NCI-H1092 (cell line): ENCODE results near the gene COPS4.
"Not testable (repeated sequence)": the region's sequence is repeated elsewhere in the genome, so short reads cannot be mapped to it uniquely, and the experiment has no call there.

ENCODE experiments used
- DNase-seq: peaks from one replicate; lab custom pipeline; 2025; lab: John Stamatoyannopoulos, UW

Gene COPS4

DNA sequence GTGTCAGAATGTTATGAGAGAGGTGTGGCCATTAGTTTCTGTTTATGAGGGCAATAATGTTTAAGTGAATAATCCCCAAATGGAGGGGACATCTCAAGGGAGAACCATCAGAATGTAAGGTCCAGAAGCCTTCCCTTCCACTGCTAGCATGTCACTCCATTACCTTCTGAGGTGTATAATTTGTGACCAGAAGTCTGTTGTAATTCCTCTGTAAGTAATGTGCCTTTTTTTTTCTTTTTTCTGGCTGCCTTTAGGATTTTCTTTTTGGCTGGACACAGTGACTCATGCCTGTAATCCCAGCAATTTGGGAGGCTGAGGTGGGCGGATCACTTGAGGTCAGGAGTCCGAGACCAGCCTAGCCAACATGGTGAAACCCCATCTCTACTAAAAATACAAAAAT lies 10.8 kb upstream of the COPS4 start:
- no peak for DNase-seq

DNA sequence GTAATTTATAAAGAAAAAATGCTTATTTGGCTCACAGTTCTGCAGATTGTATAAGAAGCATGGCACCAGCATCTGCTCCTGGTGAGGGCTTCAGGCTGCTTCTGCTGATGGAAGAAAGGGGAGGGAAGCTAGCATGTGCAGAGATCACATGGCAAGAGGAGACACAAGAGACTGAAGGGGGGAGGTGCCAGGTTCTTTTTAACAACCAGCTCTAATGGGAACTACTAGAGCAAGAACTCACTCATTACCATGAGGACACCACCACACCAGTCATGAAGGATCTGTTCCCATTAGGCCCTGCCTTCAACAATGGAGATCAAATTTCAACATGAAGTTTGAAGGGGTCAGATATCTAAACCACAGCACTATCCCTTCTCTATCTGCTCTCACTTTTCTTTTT lies 9.4 kb upstream of the COPS4 start:
- DNase-seq: no peak

DNA sequence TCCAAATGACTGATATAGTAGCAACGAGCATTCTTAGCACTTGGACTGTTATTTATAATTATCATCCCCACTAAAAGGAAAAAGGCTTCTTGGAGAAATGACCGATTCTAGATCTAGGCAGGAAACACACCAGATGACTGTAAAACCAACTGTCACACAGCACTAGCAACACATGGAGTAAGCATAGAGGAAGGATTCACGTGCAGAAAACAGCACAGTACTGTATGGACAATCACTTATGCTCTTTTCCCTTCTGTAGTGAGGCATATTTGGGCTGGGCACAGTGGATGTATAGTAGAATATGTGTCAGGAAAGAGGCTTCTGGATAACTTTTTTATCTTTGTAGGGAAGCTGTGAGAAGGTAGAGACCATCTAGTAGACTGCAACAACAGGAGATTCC lies 6.0 kb upstream of the COPS4 start:
- DNase-seq: no peak

DNA sequence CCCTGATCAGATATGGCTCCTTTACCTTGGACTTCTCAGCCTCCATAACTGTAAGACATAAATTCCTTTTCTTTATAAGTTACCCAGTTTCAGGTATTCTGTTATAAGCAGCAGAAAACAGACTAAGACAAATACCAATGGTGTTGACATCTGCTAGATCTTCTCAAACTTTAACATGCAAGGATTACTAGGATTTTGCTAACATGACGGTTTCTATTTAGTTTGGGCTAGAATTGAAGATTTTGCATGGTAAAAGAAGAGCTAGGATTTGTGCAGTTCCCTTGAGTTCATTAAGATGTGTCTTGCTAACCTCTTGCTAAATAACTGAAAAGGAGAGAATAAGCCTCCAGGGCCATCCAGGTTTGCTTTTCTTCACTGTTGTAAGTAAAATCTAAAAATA lies 5.3 kb upstream of the COPS4 start:
- DNase-seq: no peak

DNA sequence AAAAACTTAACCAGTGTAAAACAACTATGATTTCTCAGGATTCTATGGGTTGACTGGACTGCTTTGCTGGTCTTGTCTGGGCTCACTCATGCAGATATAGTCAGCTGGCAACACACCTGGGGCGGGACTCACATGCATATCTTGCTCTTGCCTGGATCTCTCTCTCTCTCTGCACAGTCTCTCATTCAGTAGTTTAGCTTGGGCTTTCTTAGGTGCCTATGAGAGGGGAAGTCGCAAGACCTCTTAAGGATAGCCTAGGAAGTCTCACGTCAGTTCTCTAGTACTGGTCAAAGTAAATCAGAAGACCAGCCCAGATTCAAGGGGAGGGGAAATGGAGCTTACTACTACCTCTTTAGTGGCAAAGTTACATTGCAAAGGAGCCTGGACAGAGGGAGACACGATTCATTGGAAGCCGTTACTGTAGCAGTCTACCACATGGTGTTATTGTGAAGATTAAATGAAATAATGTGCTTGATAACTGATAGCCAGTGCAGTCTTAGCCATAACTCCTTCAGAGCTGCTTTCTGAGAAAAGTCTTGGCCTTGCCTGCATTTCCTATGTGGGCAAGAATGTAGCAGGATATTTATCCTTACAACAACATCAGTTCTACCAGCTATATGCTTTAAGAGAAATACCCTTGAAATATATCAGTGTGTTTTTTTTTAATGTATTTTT lies 2.1 kb downstream of the COPS4 start:
- no peak for DNase-seq

DNA sequence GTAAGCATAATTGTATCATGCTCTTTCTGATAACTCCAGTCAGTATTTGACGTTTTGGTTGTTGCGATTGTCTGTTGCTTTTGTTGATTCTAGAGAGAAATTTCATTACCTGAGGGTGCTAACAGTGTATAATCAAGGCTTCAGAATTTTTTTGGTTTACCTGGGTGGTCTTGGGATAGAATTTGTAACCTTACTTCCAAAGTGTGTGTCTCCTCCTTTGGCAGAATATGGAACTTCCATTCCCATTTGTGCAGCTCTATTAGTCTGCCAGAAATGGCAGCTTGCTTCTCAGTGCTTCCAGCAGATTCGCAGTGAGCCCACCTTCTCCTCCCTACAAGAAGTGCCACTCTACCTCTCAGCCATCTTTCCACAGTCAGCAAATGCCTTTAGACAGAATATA lies 5.3 kb downstream of the COPS4 start:
- DNase-seq: no peak

DNA sequence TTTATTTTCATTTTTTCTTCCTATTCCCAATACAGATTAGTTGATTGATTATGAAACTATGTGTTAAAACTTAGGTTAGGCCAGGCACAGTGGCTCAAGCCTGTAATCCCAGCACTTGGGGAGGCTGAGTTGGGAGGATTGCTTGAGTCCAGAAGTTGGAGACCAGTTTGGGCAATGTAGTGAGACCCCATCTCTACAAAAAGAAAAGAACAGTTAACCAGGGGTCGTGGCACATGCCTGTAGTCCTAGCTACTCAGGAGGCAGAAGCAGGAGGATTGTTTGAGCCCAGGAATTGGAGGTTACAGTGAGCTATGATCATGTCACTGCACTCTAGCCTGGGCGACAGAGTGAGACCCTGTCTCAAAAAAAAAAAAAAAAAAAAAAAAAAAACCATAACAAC lies 8.2 kb downstream of the COPS4 start:
- DNase-seq: not testable (repeated sequence)

DNA sequence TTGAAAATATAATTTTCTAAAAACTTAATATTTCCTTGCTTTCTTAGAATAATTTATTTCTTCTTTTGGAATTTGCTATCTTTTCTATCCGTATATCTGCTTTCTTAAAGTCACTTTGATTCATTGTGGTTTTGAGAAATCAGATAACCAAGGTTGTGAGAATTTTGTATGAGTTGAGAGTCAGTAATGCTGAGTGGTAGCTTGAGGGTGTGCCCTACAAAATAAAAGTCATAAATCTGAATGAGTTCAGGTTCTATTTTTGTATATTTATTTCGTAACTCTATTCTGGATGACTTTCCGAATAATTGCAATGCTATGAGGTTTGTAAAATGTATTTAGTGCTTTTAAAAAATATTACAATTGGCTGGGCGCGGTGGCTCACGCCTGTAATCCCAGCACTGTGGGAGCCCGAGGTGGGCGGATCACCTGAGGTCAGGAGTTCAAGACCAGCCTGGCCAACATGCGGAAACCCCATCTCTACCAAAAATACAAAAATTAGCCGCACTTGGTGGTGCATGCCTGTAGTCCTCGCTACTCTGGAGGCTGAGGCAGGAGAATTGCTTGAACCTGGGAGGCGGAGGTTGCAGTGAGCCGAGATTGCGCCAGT lies 8.9 kb downstream of the COPS4 start:
- no peak for DNase-seq

DNA sequence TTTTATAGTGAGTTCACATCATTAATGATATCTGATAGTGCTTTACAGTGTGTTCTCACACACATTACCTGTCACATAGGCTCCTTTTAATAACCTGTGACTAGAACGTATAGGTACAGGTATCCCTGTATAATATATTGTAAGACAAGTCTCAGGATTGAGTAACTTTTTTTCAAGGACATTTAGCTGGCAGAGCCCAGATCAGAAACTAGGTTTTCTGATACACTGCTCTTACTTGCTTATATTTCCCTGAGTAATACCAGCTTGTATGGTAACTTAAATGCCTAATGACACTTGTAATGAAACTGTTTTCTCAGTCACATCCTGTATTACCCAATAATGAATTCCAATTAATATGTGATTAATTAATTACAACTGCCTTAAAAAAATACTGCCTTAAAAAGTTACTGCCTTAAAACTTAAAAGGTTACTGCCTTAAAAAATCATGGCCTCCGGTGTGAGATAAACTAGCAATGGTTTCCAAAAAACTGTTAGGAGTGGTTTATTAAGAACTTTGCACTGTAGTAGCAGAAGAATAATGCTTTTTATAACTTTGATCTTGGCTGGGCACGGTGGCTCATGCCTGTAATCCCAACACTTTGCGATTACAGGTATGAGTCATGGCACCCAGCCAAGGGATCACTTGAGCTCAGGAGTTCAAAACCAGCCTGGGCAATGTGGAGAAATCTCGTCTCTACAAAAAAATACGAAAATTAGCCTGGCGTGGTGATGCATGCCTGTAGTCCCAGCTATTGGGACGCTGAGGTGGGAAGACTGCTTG lies 11.9 kb downstream of the COPS4 start:
- DNase-seq: no peak

DNA sequence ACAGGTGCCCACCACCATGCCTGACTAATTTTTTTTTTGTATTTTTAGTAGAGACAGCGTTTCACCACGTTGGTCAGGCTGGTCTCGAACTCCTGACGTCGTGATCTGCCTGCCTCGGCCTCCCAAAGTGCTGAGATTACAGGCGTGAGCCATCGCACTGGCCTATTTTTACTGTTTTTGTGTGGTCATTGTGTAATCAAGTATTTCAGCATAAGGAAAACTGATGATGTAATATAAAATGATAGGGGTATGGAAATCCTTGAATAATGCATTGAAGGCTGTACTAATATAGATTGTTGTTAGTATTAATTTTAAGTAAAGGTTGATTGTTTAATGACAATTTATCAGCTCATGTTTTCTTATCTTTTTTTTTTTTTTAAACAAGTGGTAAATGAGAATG lies 13.8 kb downstream of the COPS4 start:
- not testable (repeated sequence) for DNase-seq

DNA sequence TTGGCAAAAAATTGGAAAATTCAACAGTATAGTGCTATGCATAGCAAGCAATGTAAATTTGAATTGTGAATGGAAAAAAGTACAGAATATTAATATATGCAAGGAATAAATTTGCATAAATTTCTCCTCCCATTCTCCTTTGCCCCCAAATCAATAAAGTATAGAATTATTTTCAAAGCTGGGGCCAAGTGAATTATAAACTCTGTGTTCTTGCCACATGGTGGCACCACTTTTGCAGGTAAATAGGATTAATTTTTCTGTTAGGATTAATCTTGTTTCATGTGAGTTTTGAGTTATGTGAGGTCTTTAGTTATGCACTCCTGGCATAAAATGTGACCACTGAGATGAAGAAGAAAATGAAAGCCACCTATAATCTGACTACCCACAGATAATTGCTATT lies 19.9 kb downstream of the COPS4 start:
- DNase-seq: no peak

DNA sequence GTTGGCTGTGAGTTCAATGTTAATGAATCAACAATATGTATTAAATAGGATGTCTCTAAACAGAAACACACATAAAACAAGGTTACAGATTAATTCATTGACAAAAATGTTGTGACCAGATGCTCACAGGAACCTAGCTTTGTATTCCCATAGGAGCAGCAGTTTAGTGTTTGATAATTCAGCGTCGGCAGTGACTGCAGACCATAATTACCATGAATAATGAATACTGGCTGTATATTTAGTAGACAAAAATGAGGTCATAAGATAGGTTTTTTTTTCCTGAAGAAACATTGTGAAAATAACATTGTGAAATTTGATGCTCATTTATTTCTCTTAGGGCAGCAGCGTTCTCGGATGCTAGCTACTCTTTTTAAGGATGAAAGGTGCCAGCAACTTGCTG lies 27.8 kb downstream of the COPS4 start:
- DNase-seq: no peak

DNA sequence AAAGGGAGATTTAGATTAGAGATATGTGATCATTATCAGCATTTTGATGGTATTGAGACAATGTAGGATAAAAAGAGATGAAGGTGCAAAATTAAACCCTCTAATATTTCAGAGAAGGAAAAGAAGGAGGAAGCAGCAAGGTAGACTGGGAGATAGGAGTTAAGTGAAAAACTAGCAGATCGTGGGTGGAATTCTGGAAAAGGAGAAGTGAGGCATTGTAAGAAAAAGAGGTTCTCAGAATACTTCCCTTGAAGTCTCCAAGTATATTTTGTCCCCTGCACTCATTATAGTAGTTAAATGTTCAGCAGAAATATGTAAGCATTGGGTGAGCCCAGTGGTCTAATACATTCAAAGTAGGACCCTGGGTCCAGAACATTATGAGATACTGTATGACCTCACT lies 30.3 kb downstream of the COPS4 start:
- DNase-seq: no peak

DNA sequence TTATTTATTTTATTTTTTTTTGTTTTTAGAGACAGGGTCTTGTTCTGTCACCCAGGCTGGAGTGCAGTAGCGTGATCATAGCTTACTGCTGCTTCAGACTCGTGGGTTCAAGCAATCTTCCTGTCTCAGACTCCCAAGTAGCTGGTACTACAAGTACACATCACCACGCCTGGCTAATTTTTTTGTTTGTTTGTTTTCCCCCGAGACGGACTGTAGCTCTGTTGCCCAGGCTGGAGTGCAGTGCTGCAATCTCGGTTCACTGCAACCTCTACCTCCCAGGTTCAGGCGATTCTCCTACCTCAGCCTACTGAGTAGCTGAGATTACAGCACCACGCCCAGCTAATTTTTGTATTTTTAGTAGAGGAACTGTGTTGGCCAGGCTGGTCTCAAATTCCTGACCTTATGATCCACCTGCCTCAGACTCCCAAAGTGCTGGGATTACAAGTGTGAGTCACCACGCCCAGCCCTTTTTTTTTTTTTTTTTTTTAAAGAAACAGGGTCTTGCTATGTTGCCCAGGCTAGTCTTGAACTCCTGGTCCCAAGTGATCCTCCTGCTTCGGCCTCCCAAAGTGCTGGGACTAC lies 32.2 kb downstream of the COPS4 start:
- no peak for DNase-seq

DNA sequence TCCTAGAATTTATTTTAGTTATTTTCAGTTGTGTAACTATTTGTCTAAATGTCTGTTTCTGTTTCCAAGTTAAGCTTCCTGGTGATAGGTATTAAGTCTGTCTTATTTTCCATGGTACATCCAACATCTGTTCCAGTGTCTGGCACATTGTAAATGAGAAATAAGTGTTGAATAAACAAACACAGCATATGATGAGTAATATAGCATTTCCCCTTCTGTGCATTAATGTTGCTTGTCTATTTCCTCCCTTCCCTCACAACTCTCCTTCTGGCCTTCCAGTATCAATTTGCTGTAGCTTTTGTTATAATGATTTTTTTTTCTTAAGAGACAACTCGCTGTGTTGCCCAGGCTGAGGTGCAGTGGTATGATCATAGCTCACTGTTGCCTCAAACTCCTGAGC lies 36.1 kb downstream of the COPS4 start:
- DNase-seq: no peak

DNA sequence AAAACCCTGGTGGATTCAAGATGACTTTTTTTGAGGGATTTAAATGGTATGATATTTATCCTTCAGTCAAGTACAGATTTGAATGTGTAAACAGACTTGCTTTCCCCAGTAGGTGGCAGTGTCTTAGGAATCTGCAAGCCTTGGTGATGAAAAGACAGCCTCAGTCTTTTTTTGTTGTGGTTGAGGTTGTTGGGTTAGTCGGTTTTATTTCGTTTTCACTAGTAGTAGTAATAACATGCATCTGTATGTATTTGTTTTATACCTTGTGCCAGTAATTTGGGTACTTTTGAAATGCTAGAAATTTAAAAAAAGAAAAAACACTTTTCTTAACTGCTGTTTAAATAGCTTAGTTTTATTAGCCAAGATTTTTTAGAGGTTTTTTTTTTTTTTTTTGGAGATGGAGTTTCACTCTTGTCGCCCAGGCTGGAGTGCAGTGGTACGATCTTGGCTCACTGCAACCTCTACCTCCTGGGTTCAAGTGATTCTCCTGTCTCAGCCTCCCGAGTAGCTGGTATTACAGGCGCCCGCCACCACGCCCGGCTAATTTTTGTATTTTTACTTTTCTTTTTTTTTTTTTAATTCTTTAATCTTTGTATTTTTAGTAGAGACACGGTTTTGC lies 39.2 kb downstream of the COPS4 start:
- DNase-seq: peak; percentile 37

DNA sequence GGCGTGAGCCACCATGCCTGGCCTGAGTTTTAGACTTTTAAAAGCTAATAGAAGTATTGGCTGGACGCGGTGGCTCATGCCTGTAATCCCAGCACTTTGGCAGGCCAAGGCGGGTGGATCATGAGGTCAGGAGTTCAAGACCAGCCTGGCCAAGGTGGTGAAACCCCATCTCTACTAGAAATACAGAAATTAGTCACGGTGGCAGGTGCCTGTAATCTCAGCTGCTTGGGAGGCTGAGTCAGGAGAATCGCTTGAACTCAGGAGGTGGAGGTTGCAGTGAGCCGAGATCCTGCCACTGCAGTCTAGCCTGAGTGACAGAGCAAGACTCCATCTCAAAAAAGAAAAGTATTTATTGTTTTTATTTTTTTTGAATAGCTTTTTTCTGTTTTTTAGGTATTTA lies 39.8 kb downstream of the COPS4 start:
- not testable (repeated sequence) for DNase-seq

DNA sequence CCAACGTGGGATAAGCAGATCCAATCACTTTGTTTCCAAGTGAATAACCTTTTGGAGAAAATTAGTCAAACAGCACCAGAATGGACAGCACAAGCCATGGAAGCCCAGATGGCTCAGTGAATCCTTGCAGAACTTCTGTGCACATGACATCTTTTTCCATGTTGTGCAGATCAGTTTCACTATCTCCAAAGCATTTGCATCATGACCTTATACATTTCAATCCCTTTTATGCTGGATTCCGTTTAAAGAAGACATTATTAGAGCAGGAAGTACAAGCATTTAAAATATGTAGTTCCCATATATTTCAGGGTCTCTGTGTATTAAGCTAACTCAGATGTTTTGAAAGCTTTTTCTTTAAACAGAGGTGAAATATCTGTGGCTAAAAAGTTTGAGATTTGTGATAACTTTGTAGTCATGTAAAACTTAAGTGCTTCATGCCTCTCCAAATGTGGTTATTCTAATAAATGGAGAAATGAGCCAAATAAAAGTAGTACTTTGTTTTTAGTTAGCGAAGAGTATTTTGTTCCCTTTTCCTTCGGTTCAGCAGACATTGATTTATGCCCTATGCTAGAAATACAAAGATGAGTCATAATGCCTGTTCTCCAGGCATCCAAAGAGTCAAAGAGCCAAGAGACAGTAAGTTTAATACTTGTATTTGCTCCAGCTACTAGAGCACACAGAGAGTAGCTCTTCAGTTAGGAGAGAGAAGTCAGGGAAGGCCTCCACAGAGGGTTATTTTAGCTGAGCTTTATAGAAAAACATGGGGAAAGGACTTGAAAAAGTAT lies 40.5 kb downstream of the COPS4 start:
- no peak for DNase-seq

DNA sequence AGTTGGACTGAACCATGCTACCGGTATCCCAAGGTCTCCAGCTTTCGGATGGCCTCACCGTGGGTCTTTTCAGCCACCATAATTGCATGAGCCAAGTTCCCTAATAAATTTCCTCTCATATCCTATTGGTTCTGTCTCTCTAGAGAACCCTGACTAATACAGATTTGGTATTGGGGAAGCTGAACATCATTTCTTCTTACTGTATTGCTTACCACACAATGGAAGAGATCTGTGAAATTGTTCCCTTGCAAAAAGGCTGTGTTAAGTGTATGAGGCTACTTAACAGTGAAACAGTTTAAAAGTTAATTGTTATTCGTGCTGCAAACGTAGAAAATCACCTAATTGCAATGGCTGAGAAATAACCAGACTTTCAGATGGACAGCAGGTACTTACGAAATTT lies 45.6 kb downstream of the COPS4 start:
- no peak for DNase-seq

DNA sequence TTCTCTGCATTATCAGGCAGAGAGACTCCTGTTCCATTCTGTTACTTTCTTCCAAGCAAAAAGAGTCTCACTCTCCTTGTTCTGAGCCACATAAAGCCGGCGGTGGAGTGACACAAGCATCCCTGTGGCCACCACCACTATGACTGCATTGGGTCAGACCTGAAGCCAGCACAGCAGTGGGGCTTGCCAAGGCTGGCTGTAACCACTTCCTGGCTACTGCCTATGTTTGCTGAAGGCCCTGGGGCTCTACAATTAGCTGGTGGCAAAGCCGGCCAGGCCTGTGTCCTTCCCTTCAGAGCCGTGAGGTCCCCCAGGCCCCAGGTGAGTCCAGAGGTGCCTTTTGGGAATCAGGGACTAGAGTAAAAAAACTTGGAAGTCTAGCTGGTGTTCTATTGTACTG lies 47.8 kb downstream of the COPS4 start:
- DNase-seq: no peak

DNA sequence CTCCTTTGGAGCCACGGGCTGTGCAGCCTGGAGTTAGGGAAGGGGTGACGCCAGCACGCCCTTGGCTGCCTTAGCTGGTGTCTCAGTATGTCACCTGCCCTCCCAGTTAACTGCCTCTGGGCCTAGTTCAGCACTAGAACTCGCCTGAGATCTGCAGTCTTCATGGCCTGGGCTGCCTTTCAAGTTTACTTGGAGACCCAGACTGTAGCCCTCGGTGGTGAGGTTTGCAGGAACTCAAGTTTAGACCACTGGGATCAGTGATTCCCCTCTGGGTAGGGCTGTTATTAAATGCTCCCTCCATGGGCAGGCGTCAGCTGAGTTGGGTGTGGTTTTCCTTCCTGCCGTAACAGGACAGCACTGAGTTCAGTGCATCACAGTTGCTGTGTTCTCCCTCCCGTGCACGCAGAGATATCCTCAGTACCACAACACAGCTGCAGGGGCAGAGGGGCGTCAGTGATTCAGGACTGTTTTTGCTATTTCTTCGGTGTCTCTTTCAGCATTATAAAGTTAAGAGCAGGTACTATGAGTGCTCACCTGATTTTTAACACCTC lies 49.0 kb downstream of the COPS4 start:
- DNase-seq: no peak

DNA sequence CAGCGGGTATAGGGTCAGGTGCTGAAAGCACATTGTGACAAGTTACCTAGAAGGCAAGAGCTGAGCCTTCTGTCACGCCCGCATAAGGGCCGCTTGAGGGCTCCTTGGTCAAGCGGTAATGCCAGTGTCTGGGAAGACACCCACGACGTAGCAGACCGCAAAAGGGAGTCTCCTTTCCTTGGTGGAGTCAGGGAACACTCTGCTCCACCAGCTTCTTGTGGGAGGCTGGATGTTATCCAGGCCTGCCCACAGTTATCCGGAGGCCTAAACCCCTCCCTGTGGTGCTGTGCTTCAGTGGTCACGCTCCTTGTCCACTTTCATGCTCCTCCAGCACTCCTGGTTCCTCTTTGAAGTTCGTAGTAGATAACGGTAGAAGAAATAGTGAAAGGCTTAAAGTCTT lies 50.0 kb downstream of the COPS4 start:
- not testable (repeated sequence) for DNase-seq
